Measurements from ENCODE around the gene RHOB. TPM values are rescaled to one million over a fixed set of nuclear protein-coding genes. Genes with fewer than 3 reads are reported as not detected.

Gene RHOB
- total and polyA plus RNA-seq, 2 of the 13 experiments (the other 11 are each of a cell fraction or from before 2014, with no cell fraction given): 192 to 268 TPM

- TF ChIP-seq ZNF18 (CRISPR knock-in tag; IDR thresholded peaks at IDR 0.05; ENCODE audit: insufficient replicate concordance) (no peak), SAP130 (CRISPR knock-in tag; IDR thresholded peaks at IDR 0.05; ENCODE audit: low read depth) (peak; percentile 47), HOMEZ (CRISPR knock-in tag; IDR thresholded peaks at IDR 0.05; ENCODE audit: low read depth) (peak; percentile 76; the same call in 1 of the 2 replicates), KLF11 (CRISPR knock-in tag; IDR thresholded peaks at IDR 0.05) (0 out of 2 replicates have a peak, but pooled peaks have one; percentile 43), HNF1B (CRISPR knock-in tag; IDR thresholded peaks at IDR 0.05) (peak; percentile 79), FOSL2 (CRISPR knock-in tag; IDR thresholded peaks at IDR 0.05) (peak; percentile 74), SMAD3 (CRISPR knock-in tag; IDR thresholded peaks at IDR 0.05) (peak; percentile 76; the same call in 1 of the 2 replicates), ZNF607 (CRISPR knock-in tag; IDR thresholded peaks at IDR 0.05; ENCODE audit: borderline replicate concordance) (peak; percentile 30; the same call in 1 of the 2 replicates), TRAFD1 (CRISPR knock-in tag; IDR thresholded peaks at IDR 0.05; ENCODE audit: borderline replicate concordance) (0 out of 2 replicates have a peak, but pooled peaks have one; percentile 41), ATRX (CRISPR knock-in tag; IDR thresholded peaks at IDR 0.05; ENCODE audit: borderline replicate concordance) (no peak), ZNF260 (CRISPR knock-in tag; IDR thresholded peaks at IDR 0.05; ENCODE audit: borderline replicate concordance, low read depth) (peak; percentile 99), ZNF580 (CRISPR knock-in tag; IDR thresholded peaks at IDR 0.05; ENCODE audit: borderline replicate concordance, low read depth) (peak; percentile 89; the same call in 1 of the 2 replicates), ZNF362 (CRISPR knock-in tag; IDR thresholded peaks at IDR 0.05; ENCODE audit: borderline replicate concordance) (peak; percentile 40; the same call in 1 of the 2 replicates), ELF3 (CRISPR knock-in tag; IDR thresholded peaks at IDR 0.05) (peak; percentile 62; the same call in 1 of the 2 replicates), ZNF484 (CRISPR knock-in tag; IDR thresholded peaks at IDR 0.05; ENCODE audit: borderline replicate concordance, low read depth) (no peak), CEBPG (CRISPR knock-in tag; IDR thresholded peaks at IDR 0.05) (peak; percentile 47), GMEB1 (CRISPR knock-in tag; IDR thresholded peaks at IDR 0.05; ENCODE audit: borderline replicate concordance) (0 out of 2 replicates have a peak, but pooled peaks have one; percentile 26), MAFK (conservative IDR thresholded peaks at IDR 0.05 in 1 of 2, IDR thresholded peaks at IDR 0.05 in 1 of 2; ENCODE audit: low read length in 2 of 2) (peak in 1 of 2 experiments; percentile 35; a peak in 1 of 4 replicates), HOXA3 (CRISPR knock-in tag; IDR thresholded peaks at IDR 0.05) (peak; percentile 37; the same call in 1 of the 2 replicates)
Observed at GRCh38 chr2:20411361-20411894, 35.4 kb upstream of the RHOB start (continued).
